IMR-90 (cell line): ENCODE results near the gene CSHL1. TPM values are rescaled to one million over a fixed set of nuclear protein-coding genes. Genes with fewer than 3 reads are reported as not detected.

Source experiments
- ATAC-seq: fragments of 200-7000 bp; cut with Tn5 transposase; 2 replicates; pipeline ENCODE4 v1.9.1; 2020; ENCODE audit warnings: low read depth, mild to moderate bottlenecking, moderate library complexity
- BruUV-seq: library from RNA; stranded (reverse); fragments of 400-500 nt; replicated peaks from 2 replicates; lab custom pipeline; 2021; lab: Mats Ljungman, UMichigan
- CTCF ChIA-PET: fragments of 300-600 bp; formaldehyde crosslinking; extraction: SDS; loops from one replicate; lab custom pipeline; 2021; ENCODE audit warnings: antibody characterized with exemption; lab: Yijun Ruan, JAX
- POLR2A ChIA-PET: fragments of 300-600 bp; sonication (Branson Sonifier 250); formaldehyde crosslinking; loops from one replicate; lab custom pipeline; 2022; ENCODE audit warnings: antibody characterized with exemption; ENCODE audit not compliant: unreplicated experiment; lab: Charles Lee
- DNase-seq: peaks from one replicate; pipeline ENCODE4 v3.0.0; 2013
- H2AFZ ChIP-seq: replicated peaks from 2 replicates; pipeline ENCODE3; 2013; ENCODE audit warnings: low read length, mild to moderate bottlenecking; ENCODE audit not compliant: poor library complexity
- H2AK5ac ChIP-seq: 2 replicates; pipeline ENCODE4 v1.6.1; 2013; ENCODE audit warnings: low read depth, low read length, inconsistent platforms
- H2AK9ac ChIP-seq: replicated peaks from 2 replicates; pipeline ENCODE3; 2013; ENCODE audit warnings: mild to moderate bottlenecking, low read depth, low read length, moderate library complexity; ENCODE audit not compliant: poor library complexity
- H2BK120ac ChIP-seq: 2 replicates; pipeline ENCODE4 v1.6.1; 2013; ENCODE audit warnings: low read depth, low read length, inconsistent platforms
- H2BK15ac ChIP-seq: 3 replicates; pipeline ENCODE4 v1.6.1; 2013; ENCODE audit warnings: low read depth, low read length, inconsistent platforms
- H2BK20ac ChIP-seq: 2 replicates; pipeline ENCODE4 v1.6.1; 2013; ENCODE audit warnings: low read depth, mild to moderate bottlenecking, inconsistent platforms, low read length, moderate library complexity
- H2BK5ac ChIP-seq: 2 replicates; pipeline ENCODE4 v1.6.1; 2013; ENCODE audit warnings: mild to moderate bottlenecking, low read depth, low read length, inconsistent platforms; ENCODE audit not compliant: poor library complexity, severe bottlenecking
- H3K14ac ChIP-seq: replicated peaks from 2 replicates; pipeline ENCODE4 v1.6.1; 2013; ENCODE audit warnings: low read depth, low read length, inconsistent platforms
- H3K18ac ChIP-seq: 2 replicates; pipeline ENCODE4 v1.6.1; 2013; ENCODE audit warnings: low read depth, low read length, control low read depth
- H3K23ac ChIP-seq: 2 replicates; pipeline ENCODE4 v1.6.1; 2013; ENCODE audit warnings: low read depth, low read length, inconsistent platforms
- H3K27ac ChIP-seq: 2 replicates; pipeline ENCODE4 v1.5.1; 2013; ENCODE audit warnings: mild to moderate bottlenecking, control low read depth, low read length; ENCODE audit not compliant: insufficient read depth
- H3K27me3 ChIP-seq: 2 replicates; pipeline ENCODE4 v1.6.1; 2013; ENCODE audit warnings: low read length; ENCODE audit not compliant: control insufficient read depth, insufficient read depth
- H3K36me3 ChIP-seq: 2 replicates; pipeline ENCODE4 v1.6.1; 2013; ENCODE audit warnings: low read length, mixed read lengths; ENCODE audit not compliant: control insufficient read depth, insufficient read depth
- H3K4ac ChIP-seq: 2 replicates; pipeline ENCODE4 v1.6.1; 2013; ENCODE audit warnings: low read depth, low read length, inconsistent platforms
- H3K4me1 ChIP-seq: 2 replicates; pipeline ENCODE4 v1.6.1; 2013; ENCODE audit warnings: low read length, mixed read lengths; ENCODE audit not compliant: control insufficient read depth, insufficient read depth
- H3K4me2 ChIP-seq: 2 replicates; pipeline ENCODE4 v1.6.1; 2013; ENCODE audit warnings: low read depth, mild to moderate bottlenecking, control low read depth, low read length, moderate library complexity
- H3K4me3 ChIP-seq: 2 replicates; pipeline ENCODE4 v1.5.1; 2013; ENCODE audit warnings: low read depth, mild to moderate bottlenecking, control low read depth, low read length, moderate library complexity; ENCODE audit not compliant: insufficient read depth
- H3K56ac ChIP-seq: 2 replicates; pipeline ENCODE4 v1.6.1; 2013; ENCODE audit warnings: low read length, inconsistent platforms; ENCODE audit not compliant: insufficient read depth; ENCODE audit errors: extremely low read depth
- H3K79me1 ChIP-seq, 2 experiments: 2 replicates each; pipeline ENCODE4 v1.6.1; 2013; ENCODE audit warnings: low read length in 2 of 2, inconsistent platforms in 1 of 2, low read depth in 1 of 2
- H3K9ac ChIP-seq: 2 replicates; pipeline ENCODE4 v1.6.1; 2013; ENCODE audit warnings: low read depth, low read length, control low read depth
- H3K9me1 ChIP-seq: 2 replicates; pipeline ENCODE4 v1.6.1; 2013; ENCODE audit warnings: low read length, inconsistent platforms; ENCODE audit not compliant: insufficient read depth
- H3K9me3 ChIP-seq: 2 replicates; pipeline ENCODE4 v1.6.1; 2013; ENCODE audit warnings: low read length; ENCODE audit not compliant: control insufficient read depth, insufficient read depth
- H4K20me1 ChIP-seq: 2 replicates; pipeline ENCODE4 v1.6.1; 2013; ENCODE audit warnings: low read length, inconsistent platforms; ENCODE audit not compliant: insufficient read depth
- H4K5ac ChIP-seq: 2 replicates; pipeline ENCODE4 v1.6.1; 2013; ENCODE audit warnings: mild to moderate bottlenecking, low read depth, low read length, control low read depth
- H4K8ac ChIP-seq, 2 experiments: 2 replicates each; pipeline ENCODE4 v1.6.1; 2013; ENCODE audit warnings: low read depth in 2 of 2, low read length in 2 of 2, control low read depth in 1 of 2, inconsistent platforms in 1 of 2
- H4K91ac ChIP-seq: 2 replicates; pipeline ENCODE4 v1.6.1; 2013; ENCODE audit warnings: low read depth, low read length, inconsistent platforms; ENCODE audit not compliant: insufficient read depth
- CEBPB ChIP-seq: IDR thresholded peaks from 2 replicates; pipeline ENCODE4 v1.6.1; 2012; ENCODE audit warnings: low read depth, low read length, improper control_type of control experiment
- CHD1 ChIP-seq: IDR thresholded peaks from 2 replicates; pipeline ENCODE4 v1.6.1; 2012; ENCODE audit warnings: low read depth, low read length, improper control_type of control experiment
- FOS ChIP-seq: fragments of 150-350 bp; IDR thresholded peaks from 2 replicates; pipeline ENCODE4 v1.6.1; 2016; ENCODE audit warnings: low read depth, low read length
- MXI1 ChIP-seq: IDR thresholded peaks from 2 replicates; pipeline ENCODE4 v1.6.1; 2012; ENCODE audit warnings: low read depth, mild to moderate bottlenecking, low read length, moderate library complexity, borderline replicate concordance
- NFE2L2 ChIP-seq: fragments of 150-350 bp; IDR thresholded peaks from 2 replicates; pipeline ENCODE4 v1.6.1; 2016; ENCODE audit warnings: low read depth, mild to moderate bottlenecking, low read length
- POLR2A ChIP-seq: IDR thresholded peaks from 2 replicates; pipeline ENCODE4 v1.6.1; 2012; ENCODE audit warnings: mild to moderate bottlenecking, low read depth, low read length
- RAD21 ChIP-seq: IDR thresholded peaks from 2 replicates; pipeline ENCODE4 v1.6.1; 2012; ENCODE audit warnings: low read length, improper control_type of control experiment
- RCOR1 ChIP-seq: IDR thresholded peaks from 2 replicates; pipeline ENCODE4 v1.6.1; 2012; ENCODE audit warnings: mild to moderate bottlenecking, low read length, improper control_type of control experiment; ENCODE audit not compliant: insufficient replicate concordance
- SMC3 ChIP-seq: fragments of 150-350 bp; IDR thresholded peaks from 2 replicates; pipeline ENCODE4 v1.6.1; 2016; ENCODE audit warnings: low read depth, mild to moderate bottlenecking, antibody characterized with exemption, low read length, moderate library complexity
- WGBS, 2 experiments: methylation state at CpG; one replicate each; pipeline versions ENCODE4 v1.1.5 to v1.1.7; 2013; ENCODE audit warnings: missing lambda C conversion rate in 2 of 2; ENCODE audit not compliant: insufficient read length in 1 of 2; ENCODE audit errors: extremely low coverage in 2 of 2; 5-methylcytosine and 5-hydroxymethylcytosine counted together
- dilution Hi-C: fragments of 300-500 bp; cut with HindIII; formaldehyde crosslinking; loops from one replicate; pipeline ENCODE4 v1.14.3; 2018; ENCODE audit warnings: low sequenced_read_pairs; ENCODE audit not compliant: unreplicated experiment
- in situ Hi-C: fragments of 300-500 bp; cut with MboI; formaldehyde crosslinking; loops from 3 replicates; pipeline ENCODE4 v1.14.3; 2019; ENCODE audit warnings: low sequenced_read_pairs, inconsistent platforms, mixed read lengths
- intact Hi-C: fragments of 100-400 bp; cut with micrococcal nuclease; formaldehyde crosslinking; loops from 2 replicates; pipeline ENCODE4 v1.10.0; 2022
- polyA plus RNA-seq, 3 experiments: library from polyadenylated mRNA; depleted of rRNA; stranded (reverse); fragments of >200 nt; gene quantifications; 2 replicates each; pipeline ENCODE4 v1.2.3, GENCODE V29; 2012; ENCODE audit warnings: low replicate concordance in 1 of 3
- total RNA-seq: library from RNA; depleted of rRNA; stranded (reverse); fragments of >200 nt; gene quantifications from 2 replicates; pipeline ENCODE4 v1.2.3, GENCODE V29; 2012
- TF ChIP-seq, protein P1 (sequence below): fragments of 150-350 bp; IDR thresholded peaks from 2 replicates; pipeline ENCODE4 v1.6.1; 2017; ENCODE audit warnings: mild to moderate bottlenecking, antibody characterized with exemption, low read length, low read depth

The CSHL1 gene
- total and polyA plus RNA-seq, 2 of the 4 experiments (the other 2 are of a cell fraction) = not detected

DNA sequence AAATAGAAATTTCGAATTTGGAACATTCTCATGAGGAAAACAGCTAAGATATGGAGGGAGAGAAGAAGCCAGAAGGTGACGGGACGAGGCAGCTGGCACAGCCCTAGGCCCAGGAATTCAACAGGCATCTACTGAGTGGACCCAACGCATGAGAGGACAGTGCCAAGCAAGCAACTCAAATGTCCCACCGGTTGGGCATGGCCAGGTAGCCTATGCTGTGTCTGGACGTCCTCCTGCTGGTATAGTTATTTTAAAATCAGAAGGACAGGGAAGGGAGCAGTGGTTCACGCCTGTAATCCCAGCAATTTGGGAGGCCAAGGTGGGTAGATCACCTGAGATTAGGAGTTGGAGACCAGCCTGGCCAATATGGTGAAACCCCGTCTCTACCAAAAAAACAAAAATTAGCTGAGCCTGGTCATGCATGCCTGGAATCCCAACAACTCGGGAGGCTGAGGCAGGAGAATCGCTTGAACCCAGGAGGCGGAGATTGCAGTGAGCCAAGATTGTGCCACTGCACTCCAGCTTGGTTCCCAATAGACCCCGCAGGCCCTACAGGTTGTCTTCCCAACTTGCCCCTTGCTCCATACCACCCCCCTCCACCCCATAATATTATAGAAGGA is 5.6 kb upstream of the CSHL1 start:
- Histone ChIP-seq H3K4me1 (no peaks in the 10 kb centered on the region), H3K4me3 (no peak overlapping the region), H2BK15ac (no peak overlapping the region), H3K4ac (no peak overlapping the region), H4K8ac (no peak overlapping the region), H2AK5ac (no peak overlapping the region), H2BK5ac (no peak overlapping the region), H3K27me3 (peaks cover 38% of the 10 kb centered on the region), H3K36me3 (no peaks in the 10 kb centered on the region), H2AK9ac (no peak overlapping the region), H4K5ac (no peak overlapping the region), H2BK120ac (no peak overlapping the region), H3K4me2 (no peak overlapping the region), H3K79me1 (no peaks in the 10 kb centered on the region), H3K18ac (no peak overlapping the region), H4K91ac (no peak overlapping the region), H3K23ac (no peak overlapping the region), H3K9ac (no peak overlapping the region), H3K9me1 (no peaks in the 10 kb centered on the region), H3K9me3 (no peaks in the 10 kb centered on the region), H2BK20ac (no peak overlapping the region), H3K56ac (no peak overlapping the region), H3K27ac (no peak overlapping the region), H3K14ac (no peak overlapping the region), H4K20me1 (no peaks in the 10 kb centered on the region), H2AFZ (no peak overlapping the region)
- dilution Hi-C loops (no loop called here), intact Hi-C loops (loop anchor here (10.0 kb wide), 1 partner anchor 368 kb away; no protein-coding TSS in a partner anchor), in situ Hi-C loops (loop anchor here (5.0 to 10.0 kb wide), 3 partner anchors 108 to 368 kb away; partner anchors contain the start of genes ERN1 and ICAM2)
- DNase-seq = no peak
- CTCF ChIA-PET = no interaction called here
- WGBS, 2 experiments = 64% methylated on average over 4 of the region's 12 CpGs; no CpG with 5 or more reads in 1 of the 2 experiments
- no TSS peak for BruUV-seq
- POLR2A ChIA-PET = no interaction called here
- TF ChIP-seq RAD21 (no peak), NFE2L2 (no peak), MXI1 (no peak), POLR2A (no peak), SMC3 (no peak), CEBPB (no peak), RCOR1 (no peak), FOS (no peak), CHD1 (no peak)
- TF ChIP-seq, protein P1, sequence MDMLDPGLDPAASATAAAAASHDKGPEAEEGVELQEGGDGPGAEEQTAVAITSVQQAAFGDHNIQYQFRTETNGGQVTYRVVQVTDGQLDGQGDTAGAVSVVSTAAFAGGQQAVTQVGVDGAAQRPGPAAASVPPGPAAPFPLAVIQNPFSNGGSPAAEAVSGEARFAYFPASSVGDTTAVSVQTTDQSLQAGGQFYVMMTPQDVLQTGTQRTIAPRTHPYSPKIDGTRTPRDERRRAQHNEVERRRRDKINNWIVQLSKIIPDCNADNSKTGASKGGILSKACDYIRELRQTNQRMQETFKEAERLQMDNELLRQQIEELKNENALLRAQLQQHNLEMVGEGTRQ = no peak
- no peak for ATAC-seq
